ENCODE data around the gene C11orf16.

C11orf16 gene

DNA sequence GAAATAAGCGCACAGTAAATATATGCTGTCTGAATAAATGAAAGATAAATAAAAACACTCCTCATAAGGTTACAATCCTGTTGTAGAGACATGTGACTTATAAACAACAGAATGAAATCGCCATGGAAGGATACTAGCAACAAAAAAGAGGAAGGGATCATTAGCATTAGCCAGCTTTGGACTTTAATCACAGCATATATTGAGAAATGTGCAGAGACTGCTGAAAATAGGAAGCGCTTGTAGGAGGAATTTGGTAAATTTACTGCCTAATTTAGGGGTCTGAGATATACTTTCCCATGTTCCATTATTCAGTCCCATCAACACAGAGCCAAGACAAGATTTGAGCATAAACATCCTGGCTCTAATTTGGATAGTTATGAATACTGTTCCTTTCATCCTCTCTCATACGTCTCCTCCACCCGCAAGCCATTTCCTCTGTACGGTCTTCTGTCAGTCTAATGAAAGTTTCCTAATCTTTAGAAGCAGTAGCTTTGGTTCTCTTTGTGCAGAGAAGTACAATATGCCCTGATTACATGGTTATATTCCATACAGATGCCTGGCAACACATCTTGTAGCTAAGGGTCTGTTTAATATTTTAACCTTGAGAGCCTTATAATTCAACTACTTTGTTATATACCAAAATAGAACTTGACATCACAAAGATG is 58.9 kb downstream of the C11orf16 start:
- no peak for TF ChIP-seq ZFX (IDR thresholded peaks at IDR 0.05; ENCODE audit: borderline replicate concordance)
- TF ChIP-seq, protein P1, sequence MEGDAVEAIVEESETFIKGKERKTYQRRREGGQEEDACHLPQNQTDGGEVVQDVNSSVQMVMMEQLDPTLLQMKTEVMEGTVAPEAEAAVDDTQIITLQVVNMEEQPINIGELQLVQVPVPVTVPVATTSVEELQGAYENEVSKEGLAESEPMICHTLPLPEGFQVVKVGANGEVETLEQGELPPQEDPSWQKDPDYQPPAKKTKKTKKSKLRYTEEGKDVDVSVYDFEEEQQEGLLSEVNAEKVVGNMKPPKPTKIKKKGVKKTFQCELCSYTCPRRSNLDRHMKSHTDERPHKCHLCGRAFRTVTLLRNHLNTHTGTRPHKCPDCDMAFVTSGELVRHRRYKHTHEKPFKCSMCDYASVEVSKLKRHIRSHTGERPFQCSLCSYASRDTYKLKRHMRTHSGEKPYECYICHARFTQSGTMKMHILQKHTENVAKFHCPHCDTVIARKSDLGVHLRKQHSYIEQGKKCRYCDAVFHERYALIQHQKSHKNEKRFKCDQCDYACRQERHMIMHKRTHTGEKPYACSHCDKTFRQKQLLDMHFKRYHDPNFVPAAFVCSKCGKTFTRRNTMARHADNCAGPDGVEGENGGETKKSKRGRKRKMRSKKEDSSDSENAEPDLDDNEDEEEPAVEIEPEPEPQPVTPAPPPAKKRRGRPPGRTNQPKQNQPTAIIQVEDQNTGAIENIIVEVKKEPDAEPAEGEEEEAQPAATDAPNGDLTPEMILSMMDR (IDR thresholded peaks at IDR 0.05), result no peak
- H3K27ac ChIP-seq, result no peak overlapping the region

DNA sequence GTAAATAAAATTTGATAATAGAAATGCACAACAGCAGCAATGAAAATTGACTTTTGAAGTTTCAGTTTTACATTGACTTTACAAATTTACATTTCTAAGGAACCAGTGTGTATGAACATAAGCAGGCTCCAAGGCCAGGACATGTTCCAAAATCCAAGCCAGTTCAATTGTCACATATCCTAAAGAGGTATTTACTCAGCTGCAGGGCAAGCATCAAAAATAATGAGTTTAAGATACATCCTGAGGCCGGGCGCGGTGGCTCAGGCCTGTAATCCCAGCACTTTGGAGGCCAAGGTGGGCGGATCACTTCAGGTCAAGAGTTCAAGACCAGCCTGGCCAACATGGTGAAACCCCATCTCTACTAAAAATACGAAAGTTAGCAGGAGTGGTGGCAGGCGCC is 60.8 kb downstream of the C11orf16 start:
- H3K27ac ChIP-seq, result no peak overlapping the region

DNA sequence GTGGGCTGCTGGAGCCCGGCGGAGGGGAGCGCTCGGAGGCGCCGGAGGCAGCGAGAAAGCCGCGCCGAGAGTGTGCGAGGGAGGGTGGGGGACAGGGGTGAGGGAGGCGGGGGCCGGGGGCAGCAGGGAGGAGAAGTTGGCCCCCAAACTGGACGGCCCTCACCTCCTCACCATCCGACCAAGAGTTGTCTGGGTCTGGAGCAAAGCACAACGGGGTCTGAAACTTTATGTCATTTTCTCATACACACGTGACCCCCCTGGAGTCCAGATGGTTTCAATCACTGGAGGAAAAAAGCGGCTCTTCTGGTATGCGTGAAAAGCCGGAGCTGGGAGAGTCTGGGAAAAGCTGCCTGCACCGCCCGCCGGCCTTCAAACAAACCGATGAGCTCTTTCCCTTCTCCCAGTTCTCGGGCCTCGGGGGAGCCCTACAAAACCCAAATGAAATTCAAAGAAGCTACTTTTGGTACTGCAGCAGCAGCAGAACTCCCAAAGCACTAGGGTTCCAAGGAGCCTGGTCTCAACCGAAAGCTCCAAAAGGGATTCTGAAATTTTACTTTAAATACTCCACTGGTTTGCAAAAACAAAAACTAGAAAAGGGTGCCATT is 61.5 kb downstream of the C11orf16 start:
- TF ChIP-seq, protein P1 (IDR thresholded peaks at IDR 0.05), result no peak
- no peak for TF ChIP-seq ZFX (IDR thresholded peaks at IDR 0.05; ENCODE audit: borderline replicate concordance)

More for the DNA sequence above, 60.8 kb downstream of the C11orf16 start:
- TF ChIP-seq, protein P1 (IDR thresholded peaks at IDR 0.05), result no peak
- no peak for TF ChIP-seq ZFX (IDR thresholded peaks at IDR 0.05; ENCODE audit: borderline replicate concordance)

DNA sequence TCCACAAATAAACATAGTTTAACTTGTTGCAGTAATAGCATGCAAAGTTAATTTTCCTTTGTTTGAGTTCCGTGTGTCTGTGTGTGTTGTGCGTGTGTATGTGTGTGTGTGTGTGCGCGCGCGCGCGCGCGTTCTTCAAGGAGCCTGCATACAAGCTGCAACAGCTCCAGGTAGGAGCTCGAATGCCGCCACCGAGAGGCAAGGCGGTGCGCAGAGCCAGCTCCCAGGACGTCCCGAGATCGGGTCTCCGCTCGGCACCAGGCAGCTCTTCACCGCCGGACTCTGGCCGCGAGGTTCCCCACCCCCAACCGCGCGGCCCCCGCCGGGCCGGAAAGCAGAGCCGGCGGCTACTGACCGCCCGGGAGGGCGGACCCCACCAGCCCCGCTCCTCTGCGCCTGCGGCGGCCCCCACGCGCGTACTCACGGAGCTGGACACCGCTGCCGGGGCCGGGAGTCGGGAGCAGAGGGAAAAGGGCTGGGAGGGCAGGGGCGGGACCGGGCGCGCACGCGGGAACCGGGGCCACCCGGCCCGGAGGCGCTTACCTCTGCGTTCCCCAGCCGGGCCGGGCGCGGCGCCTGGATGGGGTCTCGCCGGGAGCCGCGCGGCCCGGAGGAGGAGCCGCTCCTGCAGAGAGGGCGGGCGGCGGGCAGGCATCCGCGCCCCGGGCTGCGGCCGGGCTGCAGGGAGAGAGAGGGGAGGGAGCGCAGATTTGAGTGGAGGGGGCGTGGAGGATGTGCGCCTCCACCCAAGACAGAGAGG is 62.2 kb downstream of the C11orf16 start:
- peak overlapping the region; percentile 64 for H3K27ac ChIP-seq

More for the DNA sequence above, 61.5 kb downstream of the C11orf16 start:
- peak overlapping the region; percentile 64 for H3K27ac ChIP-seq

More for the DNA sequence above, 62.2 kb downstream of the C11orf16 start:
- TF ChIP-seq, protein P1 (IDR thresholded peaks at IDR 0.05), result peak; percentile 21
- no peak for TF ChIP-seq ZFX (IDR thresholded peaks at IDR 0.05; ENCODE audit: borderline replicate concordance)

Measured in 22Rv1 (cell line).